Ishikawa (cell line): ENCODE measurements around the gene CDHR5.

Source experiments
- CEBPB ChIP-seq: IDR thresholded peaks from 2 replicates; pipeline ENCODE4 v1.6.1; 2012
- EP300 ChIP-seq: IDR thresholded peaks from 2 replicates; pipeline ENCODE4 v1.6.1; 2012; ENCODE audit warnings: borderline replicate concordance
- MAX ChIP-seq: IDR thresholded peaks from 2 replicates; pipeline ENCODE4 v1.6.1; 2012
- RAD21 ChIP-seq: IDR thresholded peaks from 2 replicates; pipeline ENCODE4 v1.6.1; 2012; ENCODE audit warnings: low read depth
- REST ChIP-seq: IDR thresholded peaks from 2 replicates; pipeline ENCODE4 v1.6.1; 2012; ENCODE audit warnings: low read depth, mild to moderate bottlenecking
- TAF1 ChIP-seq: IDR thresholded peaks from 2 replicates; pipeline ENCODE4 v1.6.1; 2012; ENCODE audit warnings: low read depth, mild to moderate bottlenecking
- TCF12 ChIP-seq: IDR thresholded peaks from 2 replicates; pipeline ENCODE4 v1.6.1; 2012; ENCODE audit warnings: low read depth
- YY1 ChIP-seq: IDR thresholded peaks from 2 replicates; pipeline ENCODE4 v1.6.1; 2012; ENCODE audit warnings: low read depth
- TF ChIP-seq, protein P1 (sequence below): IDR thresholded peaks from 2 replicates; pipeline ENCODE4 v1.6.1; 2012

DNA sequence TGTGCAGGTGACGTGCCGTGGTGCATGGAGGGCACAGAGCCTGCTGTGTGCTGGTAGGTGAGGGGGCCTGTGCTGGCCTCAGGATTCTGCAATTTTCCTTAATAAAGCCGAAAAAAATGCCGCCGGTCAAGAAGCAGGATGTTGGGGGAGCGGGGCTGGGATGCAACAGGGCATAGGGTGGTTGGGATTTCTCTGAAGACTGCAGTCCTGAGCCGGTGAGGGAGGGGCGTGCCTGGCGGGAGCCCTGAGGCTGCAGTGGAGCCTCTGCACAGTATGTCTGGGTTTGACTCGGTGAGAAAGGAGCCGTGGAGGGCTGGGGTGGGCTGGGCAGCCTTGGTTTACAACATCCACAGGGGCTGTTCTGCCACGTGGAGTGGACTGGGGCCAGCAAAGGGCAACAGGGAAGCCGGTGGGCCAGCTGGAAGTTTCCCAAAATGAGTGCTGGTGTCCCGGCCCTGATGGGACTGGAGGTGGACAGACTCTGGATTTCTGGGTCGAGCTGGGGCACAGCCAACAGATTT is 1.3 kb downstream of the CDHR5 start:
- TF ChIP-seq RAD21 (no peak), EP300 (no peak), CEBPB (no peak), REST (no peak), TAF1 (no peak), YY1 (no peak), TCF12 (no peak), MAX (no peak)
- TF ChIP-seq, protein P1, sequence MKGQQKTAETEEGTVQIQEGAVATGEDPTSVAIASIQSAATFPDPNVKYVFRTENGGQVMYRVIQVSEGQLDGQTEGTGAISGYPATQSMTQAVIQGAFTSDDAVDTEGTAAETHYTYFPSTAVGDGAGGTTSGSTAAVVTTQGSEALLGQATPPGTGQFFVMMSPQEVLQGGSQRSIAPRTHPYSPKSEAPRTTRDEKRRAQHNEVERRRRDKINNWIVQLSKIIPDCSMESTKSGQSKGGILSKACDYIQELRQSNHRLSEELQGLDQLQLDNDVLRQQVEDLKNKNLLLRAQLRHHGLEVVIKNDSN = no peak
